ENCODE data around the gene PI4KA.

DNA sequence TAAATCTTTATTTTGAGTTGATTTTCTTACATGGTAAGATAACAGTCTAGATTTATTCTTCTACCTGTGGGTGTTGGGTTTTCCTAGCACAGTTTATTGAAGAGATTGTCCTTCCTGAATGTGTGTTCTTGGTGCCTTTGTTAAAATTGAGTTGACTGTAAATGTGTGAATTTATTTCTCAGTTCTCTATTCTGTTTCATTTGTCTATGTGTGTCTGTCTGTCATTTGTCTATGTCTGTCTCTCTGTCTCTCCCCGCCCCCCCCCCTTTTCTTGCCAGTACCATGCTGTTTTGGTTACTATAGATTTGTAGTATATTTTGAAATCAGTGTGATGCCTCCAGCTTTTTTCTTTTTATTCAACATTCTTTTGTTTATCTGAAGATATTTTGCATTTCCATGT is 199.4 kb downstream of the PI4KA start:
- TF ChIP-seq POLR2A (IDR thresholded peaks at IDR 0.05; ENCODE audit: extremely low read depth, insufficient read length) (no peak), MYC (IDR thresholded peaks at IDR 0.05; ENCODE audit: low read depth, low read length) (no peak)
- TF ChIP-seq, protein P1, sequence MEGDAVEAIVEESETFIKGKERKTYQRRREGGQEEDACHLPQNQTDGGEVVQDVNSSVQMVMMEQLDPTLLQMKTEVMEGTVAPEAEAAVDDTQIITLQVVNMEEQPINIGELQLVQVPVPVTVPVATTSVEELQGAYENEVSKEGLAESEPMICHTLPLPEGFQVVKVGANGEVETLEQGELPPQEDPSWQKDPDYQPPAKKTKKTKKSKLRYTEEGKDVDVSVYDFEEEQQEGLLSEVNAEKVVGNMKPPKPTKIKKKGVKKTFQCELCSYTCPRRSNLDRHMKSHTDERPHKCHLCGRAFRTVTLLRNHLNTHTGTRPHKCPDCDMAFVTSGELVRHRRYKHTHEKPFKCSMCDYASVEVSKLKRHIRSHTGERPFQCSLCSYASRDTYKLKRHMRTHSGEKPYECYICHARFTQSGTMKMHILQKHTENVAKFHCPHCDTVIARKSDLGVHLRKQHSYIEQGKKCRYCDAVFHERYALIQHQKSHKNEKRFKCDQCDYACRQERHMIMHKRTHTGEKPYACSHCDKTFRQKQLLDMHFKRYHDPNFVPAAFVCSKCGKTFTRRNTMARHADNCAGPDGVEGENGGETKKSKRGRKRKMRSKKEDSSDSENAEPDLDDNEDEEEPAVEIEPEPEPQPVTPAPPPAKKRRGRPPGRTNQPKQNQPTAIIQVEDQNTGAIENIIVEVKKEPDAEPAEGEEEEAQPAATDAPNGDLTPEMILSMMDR (IDR thresholded peaks at IDR 0.05; ENCODE audit: low read depth, low read length) = no peak
- TF ChIP-seq, protein P2, sequence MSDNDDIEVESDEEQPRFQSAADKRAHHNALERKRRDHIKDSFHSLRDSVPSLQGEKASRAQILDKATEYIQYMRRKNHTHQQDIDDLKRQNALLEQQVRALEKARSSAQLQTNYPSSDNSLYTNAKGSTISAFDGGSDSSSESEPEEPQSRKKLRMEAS (IDR thresholded peaks at IDR 0.05; ENCODE audit: low read depth, low read length) = no peak

All from NB4 (cell line).